IMR-90 (cell line): ENCODE data around the gene CHMP1A. TPM values are rescaled to one million over a fixed set of nuclear protein-coding genes. Genes with fewer than 3 reads are reported as not detected.
A peak's percentile ranks its signal among the peaks of the same experiment; 100 is the strongest.

Experiments
- ATAC-seq: fragments of 200-7000 bp; cut with Tn5 transposase; 2 replicates; pipeline ENCODE4 v1.9.1; 2020; ENCODE audit warnings: low read depth, mild to moderate bottlenecking, moderate library complexity
- BruUV-seq: library from RNA; stranded (reverse); fragments of 400-500 nt; replicated peaks from 2 replicates; lab custom pipeline; 2021; lab: Mats Ljungman, UMichigan
- CTCF ChIA-PET: fragments of 300-600 bp; formaldehyde crosslinking; extraction: SDS; loops from one replicate; lab custom pipeline; 2021; ENCODE audit warnings: antibody characterized with exemption; lab: Yijun Ruan, JAX
- POLR2A ChIA-PET: fragments of 300-600 bp; sonication (Branson Sonifier 250); formaldehyde crosslinking; loops from one replicate; lab custom pipeline; 2022; ENCODE audit warnings: antibody characterized with exemption; ENCODE audit not compliant: unreplicated experiment; lab: Charles Lee
- DNase-seq: peaks from one replicate; pipeline ENCODE4 v3.0.0; 2013
- H2AFZ ChIP-seq: replicated peaks from 2 replicates; pipeline ENCODE3; 2013; ENCODE audit warnings: low read length, mild to moderate bottlenecking; ENCODE audit not compliant: poor library complexity
- H2AK5ac ChIP-seq: 2 replicates; pipeline ENCODE4 v1.6.1; 2013; ENCODE audit warnings: low read depth, low read length, inconsistent platforms
- H2AK9ac ChIP-seq: replicated peaks from 2 replicates; pipeline ENCODE3; 2013; ENCODE audit warnings: mild to moderate bottlenecking, low read depth, low read length, moderate library complexity; ENCODE audit not compliant: poor library complexity
- H2BK120ac ChIP-seq: 2 replicates; pipeline ENCODE4 v1.6.1; 2013; ENCODE audit warnings: low read depth, low read length, inconsistent platforms
- H2BK15ac ChIP-seq: 3 replicates; pipeline ENCODE4 v1.6.1; 2013; ENCODE audit warnings: low read depth, low read length, inconsistent platforms
- H2BK20ac ChIP-seq: 2 replicates; pipeline ENCODE4 v1.6.1; 2013; ENCODE audit warnings: low read depth, mild to moderate bottlenecking, inconsistent platforms, low read length, moderate library complexity
- H2BK5ac ChIP-seq: 2 replicates; pipeline ENCODE4 v1.6.1; 2013; ENCODE audit warnings: mild to moderate bottlenecking, low read depth, low read length, inconsistent platforms; ENCODE audit not compliant: poor library complexity, severe bottlenecking
- H3K14ac ChIP-seq: replicated peaks from 2 replicates; pipeline ENCODE4 v1.6.1; 2013; ENCODE audit warnings: low read depth, low read length, inconsistent platforms
- H3K18ac ChIP-seq: 2 replicates; pipeline ENCODE4 v1.6.1; 2013; ENCODE audit warnings: low read depth, low read length, control low read depth
- H3K23ac ChIP-seq: 2 replicates; pipeline ENCODE4 v1.6.1; 2013; ENCODE audit warnings: low read depth, low read length, inconsistent platforms
- H3K27ac ChIP-seq: 2 replicates; pipeline ENCODE4 v1.5.1; 2013; ENCODE audit warnings: mild to moderate bottlenecking, control low read depth, low read length; ENCODE audit not compliant: insufficient read depth
- H3K27me3 ChIP-seq: 2 replicates; pipeline ENCODE4 v1.6.1; 2013; ENCODE audit warnings: low read length; ENCODE audit not compliant: control insufficient read depth, insufficient read depth
- H3K36me3 ChIP-seq: 2 replicates; pipeline ENCODE4 v1.6.1; 2013; ENCODE audit warnings: low read length, mixed read lengths; ENCODE audit not compliant: control insufficient read depth, insufficient read depth
- H3K4ac ChIP-seq: 2 replicates; pipeline ENCODE4 v1.6.1; 2013; ENCODE audit warnings: low read depth, low read length, inconsistent platforms
- H3K4me1 ChIP-seq: 2 replicates; pipeline ENCODE4 v1.6.1; 2013; ENCODE audit warnings: low read length, mixed read lengths; ENCODE audit not compliant: control insufficient read depth, insufficient read depth
- H3K4me2 ChIP-seq: 2 replicates; pipeline ENCODE4 v1.6.1; 2013; ENCODE audit warnings: low read depth, mild to moderate bottlenecking, control low read depth, low read length, moderate library complexity
- H3K4me3 ChIP-seq: 2 replicates; pipeline ENCODE4 v1.5.1; 2013; ENCODE audit warnings: low read depth, mild to moderate bottlenecking, control low read depth, low read length, moderate library complexity; ENCODE audit not compliant: insufficient read depth
- H3K56ac ChIP-seq: 2 replicates; pipeline ENCODE4 v1.6.1; 2013; ENCODE audit warnings: low read length, inconsistent platforms; ENCODE audit not compliant: insufficient read depth; ENCODE audit errors: extremely low read depth
- H3K79me1 ChIP-seq, 2 experiments: 2 replicates each; pipeline ENCODE4 v1.6.1; 2013; ENCODE audit warnings: low read length in 2 of 2, inconsistent platforms in 1 of 2, low read depth in 1 of 2
- H3K9ac ChIP-seq: 2 replicates; pipeline ENCODE4 v1.6.1; 2013; ENCODE audit warnings: low read depth, low read length, control low read depth
- H3K9me1 ChIP-seq: 2 replicates; pipeline ENCODE4 v1.6.1; 2013; ENCODE audit warnings: low read length, inconsistent platforms; ENCODE audit not compliant: insufficient read depth
- H3K9me3 ChIP-seq: 2 replicates; pipeline ENCODE4 v1.6.1; 2013; ENCODE audit warnings: low read length; ENCODE audit not compliant: control insufficient read depth, insufficient read depth
- H4K20me1 ChIP-seq: 2 replicates; pipeline ENCODE4 v1.6.1; 2013; ENCODE audit warnings: low read length, inconsistent platforms; ENCODE audit not compliant: insufficient read depth
- H4K5ac ChIP-seq: 2 replicates; pipeline ENCODE4 v1.6.1; 2013; ENCODE audit warnings: mild to moderate bottlenecking, low read depth, low read length, control low read depth
- H4K8ac ChIP-seq, 2 experiments: 2 replicates each; pipeline ENCODE4 v1.6.1; 2013; ENCODE audit warnings: low read depth in 2 of 2, low read length in 2 of 2, control low read depth in 1 of 2, inconsistent platforms in 1 of 2
- H4K91ac ChIP-seq: 2 replicates; pipeline ENCODE4 v1.6.1; 2013; ENCODE audit warnings: low read depth, low read length, inconsistent platforms; ENCODE audit not compliant: insufficient read depth
- CEBPB ChIP-seq: IDR thresholded peaks from 2 replicates; pipeline ENCODE4 v1.6.1; 2012; ENCODE audit warnings: low read depth, low read length, improper control_type of control experiment
- CHD1 ChIP-seq: IDR thresholded peaks from 2 replicates; pipeline ENCODE4 v1.6.1; 2012; ENCODE audit warnings: low read depth, low read length, improper control_type of control experiment
- ELK1 ChIP-seq: fragments of 150-350 bp; IDR thresholded peaks from 2 replicates; pipeline ENCODE4 v1.6.1; 2016; ENCODE audit warnings: low read depth, mild to moderate bottlenecking, low read length, moderate library complexity, borderline replicate concordance
- FOS ChIP-seq: fragments of 150-350 bp; IDR thresholded peaks from 2 replicates; pipeline ENCODE4 v1.6.1; 2016; ENCODE audit warnings: low read depth, low read length
- MAFK ChIP-seq: IDR thresholded peaks from 2 replicates; pipeline ENCODE4 v1.6.1; 2012; ENCODE audit warnings: low read depth, low read length, improper control_type of control experiment
- MAZ ChIP-seq: IDR thresholded peaks from 2 replicates; pipeline ENCODE4 v1.6.1; 2012; ENCODE audit warnings: low read depth, mild to moderate bottlenecking, low read length, improper control_type of control experiment, moderate library complexity, borderline replicate concordance
- NFE2L2 ChIP-seq: fragments of 150-350 bp; IDR thresholded peaks from 2 replicates; pipeline ENCODE4 v1.6.1; 2016; ENCODE audit warnings: low read depth, mild to moderate bottlenecking, low read length
- POLR2A ChIP-seq: IDR thresholded peaks from 2 replicates; pipeline ENCODE4 v1.6.1; 2012; ENCODE audit warnings: mild to moderate bottlenecking, low read depth, low read length
- RAD21 ChIP-seq: IDR thresholded peaks from 2 replicates; pipeline ENCODE4 v1.6.1; 2012; ENCODE audit warnings: low read length, improper control_type of control experiment
- RCOR1 ChIP-seq: IDR thresholded peaks from 2 replicates; pipeline ENCODE4 v1.6.1; 2012; ENCODE audit warnings: mild to moderate bottlenecking, low read length, improper control_type of control experiment; ENCODE audit not compliant: insufficient replicate concordance
- RFX5 ChIP-seq: IDR thresholded peaks from 2 replicates; pipeline ENCODE4 v1.8.0; 2012; ENCODE audit warnings: low read depth, mild to moderate bottlenecking, low read length, moderate library complexity
- SMC3 ChIP-seq: fragments of 150-350 bp; IDR thresholded peaks from 2 replicates; pipeline ENCODE4 v1.6.1; 2016; ENCODE audit warnings: low read depth, mild to moderate bottlenecking, antibody characterized with exemption, low read length, moderate library complexity
- USF2 ChIP-seq: fragments of 150-350 bp; IDR thresholded peaks from 2 replicates; pipeline ENCODE4 v1.6.1; 2017; ENCODE audit warnings: mild to moderate bottlenecking, antibody characterized with exemption, low read length, low read depth
- WGBS, 2 experiments: methylation state at CpG; one replicate each; pipeline versions ENCODE4 v1.1.5 to v1.1.7; 2013; ENCODE audit warnings: missing lambda C conversion rate in 2 of 2; ENCODE audit not compliant: insufficient read length in 1 of 2; ENCODE audit errors: extremely low coverage in 2 of 2; 5-methylcytosine and 5-hydroxymethylcytosine counted together
- dilution Hi-C: fragments of 300-500 bp; cut with HindIII; formaldehyde crosslinking; loops from one replicate; pipeline ENCODE4 v1.14.3; 2018; ENCODE audit warnings: low sequenced_read_pairs; ENCODE audit not compliant: unreplicated experiment
- in situ Hi-C: fragments of 300-500 bp; cut with MboI; formaldehyde crosslinking; loops from 3 replicates; pipeline ENCODE4 v1.14.3; 2019; ENCODE audit warnings: low sequenced_read_pairs, inconsistent platforms, mixed read lengths
- intact Hi-C: fragments of 100-400 bp; cut with micrococcal nuclease; formaldehyde crosslinking; loops from 2 replicates; pipeline ENCODE4 v1.10.0; 2022
- polyA plus RNA-seq, 3 experiments: library from polyadenylated mRNA; depleted of rRNA; stranded (reverse); fragments of >200 nt; gene quantifications; 2 replicates each; pipeline ENCODE4 v1.2.3, GENCODE V29; 2012; ENCODE audit warnings: low replicate concordance in 1 of 3
- total RNA-seq: library from RNA; depleted of rRNA; stranded (reverse); fragments of >200 nt; gene quantifications from 2 replicates; pipeline ENCODE4 v1.2.3, GENCODE V29; 2012

CHMP1A gene
- total and polyA plus RNA-seq, 2 of the 4 experiments (the other 2 are of a cell fraction): 97.3 to 99.8 TPM

DNA sequence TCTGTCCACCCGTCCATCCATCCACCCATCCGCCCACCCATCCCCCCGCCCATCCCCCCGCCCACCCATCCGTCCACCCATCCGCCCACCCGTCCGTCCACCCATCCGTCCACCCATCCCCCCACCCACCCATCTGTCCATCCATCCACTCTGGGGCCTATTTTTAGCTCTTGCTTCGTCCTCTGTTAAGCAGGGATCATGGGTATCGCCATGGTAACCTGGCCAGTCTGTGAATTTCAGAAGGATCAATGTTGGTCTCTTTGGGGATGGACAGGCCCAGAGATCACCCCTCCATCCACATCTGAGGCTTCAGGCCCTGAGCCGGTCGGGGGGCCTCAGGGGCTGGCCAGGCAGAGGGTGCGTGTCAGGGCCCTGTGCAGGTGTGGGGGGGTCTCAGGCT, 59.3 kb downstream of the CHMP1A start:
- Histone ChIP-seq H2BK120ac (no peak overlapping the region), H4K8ac (no peak overlapping the region), H4K5ac (no peak overlapping the region), H3K9ac (no peak overlapping the region), H3K9me3 (no peaks in the 10 kb centered on the region), H3K27ac (no peak overlapping the region), H3K4me2 (no peak overlapping the region), H2BK5ac (no peak overlapping the region), H4K20me1 (peaks cover 10% of the 10 kb centered on the region), H3K4me1 (peaks cover 12% of the 10 kb centered on the region), H3K56ac (no peak overlapping the region), H3K79me1 (no peaks in the 10 kb centered on the region), H2BK15ac (no peak overlapping the region), H2BK20ac (no peak overlapping the region), H3K23ac (no peak overlapping the region), H2AK9ac (no peak overlapping the region), H3K9me1 (peaks cover 5% of the 10 kb centered on the region), H4K91ac (no peak overlapping the region), H2AFZ (no peak overlapping the region), H3K4ac (no peak overlapping the region), H2AK5ac (no peak overlapping the region), H3K27me3 (no peaks in the 10 kb centered on the region), H3K36me3 (no peaks in the 10 kb centered on the region; the same call in 1 of the 2 replicates), H3K18ac (no peak overlapping the region), H3K14ac (no peak overlapping the region), H3K4me3 (no peak overlapping the region)
- WGBS, 2 experiments: no CpG with 5 or more reads among the region's 14 CpGs
- DNase-seq (peak; percentile 43), ATAC-seq (no peak)
- CTCF ChIA-PET: no interaction called here
- in situ Hi-C loops (no loop called here), dilution Hi-C loops (no loop called here), intact Hi-C loops (no loop called here)
- TF ChIP-seq NFE2L2 (no peak), RAD21 (no peak), RFX5 (no peak), USF2 (no peak), ELK1 (no peak), MAFK (no peak), MAZ (no peak), SMC3 (no peak), RCOR1 (no peak), POLR2A (no peak), CHD1 (no peak), CEBPB (no peak), FOS (no peak)
- POLR2A ChIA-PET: no interaction called here
- BruUV-seq: no TSS peak
